ENCODE data around the gene IPO9. TPM values are rescaled to one million over a fixed set of nuclear protein-coding genes. Genes with fewer than 3 reads are reported as not detected.
"Not testable (repeated sequence)": the region's sequence is repeated elsewhere in the genome, so short reads cannot be mapped to it uniquely, and the experiment has no call there.

IPO9 gene
- total RNA-seq, 1 donor from 2014 or later: 24.3 TPM

DNA sequence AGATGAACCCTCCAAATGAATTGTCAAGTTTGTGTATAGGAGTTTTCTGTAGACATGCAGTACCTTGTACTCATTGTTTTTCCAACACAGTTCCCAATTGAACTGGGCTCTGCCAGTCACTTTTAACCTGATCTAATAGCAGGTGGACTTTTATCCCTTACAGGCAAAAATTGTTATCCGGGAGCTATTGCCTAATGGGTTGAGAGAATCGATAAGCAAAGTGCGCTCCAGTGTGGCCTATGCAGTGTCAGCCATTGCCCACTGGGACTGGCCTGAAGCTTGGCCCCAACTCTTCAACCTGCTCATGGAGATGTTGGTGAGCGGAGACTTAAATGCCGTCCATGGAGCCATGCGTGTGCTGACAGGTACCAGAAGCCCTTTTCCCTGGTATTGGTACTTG, 19.3 kb downstream of the IPO9 start:
- no peak for DNase-seq

DNA sequence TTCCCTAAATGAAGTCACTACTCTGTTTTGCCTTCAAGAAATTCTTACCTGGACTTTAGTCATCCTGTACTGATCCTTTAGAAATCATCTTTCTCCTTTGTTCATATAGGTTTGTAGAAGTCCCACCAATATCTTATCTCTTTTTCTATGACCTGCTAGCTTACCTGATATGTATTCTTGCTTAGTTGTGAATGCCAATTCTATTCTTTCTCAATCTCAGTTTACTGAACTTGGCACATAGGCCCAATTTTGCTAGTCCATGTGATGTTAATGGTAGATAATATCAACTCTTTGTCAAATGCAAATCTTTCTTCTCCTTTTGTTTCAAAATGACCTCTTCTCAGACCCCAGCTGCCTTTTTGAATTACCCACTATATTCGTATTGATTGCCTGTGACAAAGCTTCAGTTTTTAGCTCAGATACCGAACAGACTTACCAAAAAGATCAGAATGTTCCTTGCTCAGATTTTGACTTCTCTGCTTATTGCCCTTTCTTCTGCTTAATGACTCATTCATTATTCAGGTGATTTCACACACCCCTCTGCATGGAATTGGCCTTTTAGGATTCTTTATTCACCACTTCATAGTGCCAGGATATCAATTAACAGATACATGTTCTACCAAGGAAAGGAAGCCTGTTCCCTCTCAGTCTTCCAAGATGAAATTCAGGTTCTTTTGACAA, 20.6 kb downstream of the IPO9 start:
- DNase-seq: no peak

DNA sequence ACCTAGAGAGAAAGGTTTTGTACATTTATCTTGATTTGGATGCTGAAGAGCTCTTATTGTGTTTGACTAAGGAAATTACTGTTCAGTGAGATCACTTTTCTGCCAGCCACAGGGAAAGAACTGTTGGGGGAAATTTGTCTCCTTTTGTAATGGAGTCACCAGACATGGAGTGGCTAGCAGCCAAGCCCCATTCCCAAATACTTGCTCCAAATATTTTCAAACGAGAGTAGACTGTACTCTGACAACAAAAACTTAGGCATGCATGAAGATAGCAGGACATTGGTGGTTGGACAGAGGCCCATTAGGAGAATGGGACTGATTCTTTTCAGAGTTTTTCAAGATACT, 21.1 kb downstream of the IPO9 start:
- no peak for DNase-seq

DNA sequence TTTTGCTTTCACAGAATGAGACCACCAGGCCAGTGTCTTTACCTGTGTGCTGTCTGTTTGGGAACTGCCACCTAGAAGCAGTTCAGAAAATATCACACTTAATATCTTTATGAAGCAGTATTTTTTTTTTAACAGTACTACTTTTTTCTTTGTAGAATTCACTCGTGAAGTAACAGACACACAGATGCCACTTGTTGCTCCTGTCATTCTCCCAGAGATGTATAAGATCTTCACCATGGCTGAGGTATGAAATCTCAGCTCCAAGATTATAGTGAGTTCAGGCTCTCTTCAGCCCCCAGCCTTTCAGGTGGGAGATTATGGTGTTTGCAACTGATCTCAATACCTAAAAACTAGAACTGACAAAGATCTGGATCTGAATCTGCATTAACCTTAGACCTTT, 23.0 kb downstream of the IPO9 start:
- DNase-seq: no peak

DNA sequence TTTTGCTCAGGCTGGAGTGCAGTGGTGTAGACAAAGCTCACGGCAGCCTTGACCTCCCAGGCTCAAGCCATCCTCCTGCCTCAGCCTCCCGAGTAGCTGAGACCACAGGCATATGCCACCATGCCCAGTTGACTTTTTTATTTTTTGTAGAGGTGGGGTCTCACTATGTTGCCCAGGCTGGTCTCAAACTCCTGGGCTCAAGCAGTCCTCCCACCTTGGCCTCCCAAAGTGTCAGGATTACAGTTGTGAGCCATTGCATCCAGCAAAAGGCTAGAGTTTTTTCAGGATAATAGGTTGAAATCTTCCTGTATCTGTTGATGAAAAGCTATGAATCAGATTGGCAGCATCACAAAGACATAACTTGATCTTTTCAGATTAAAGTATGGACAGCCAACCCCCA, 27.8 kb downstream of the IPO9 start:
- not testable (repeated sequence) for DNase-seq

DNA sequence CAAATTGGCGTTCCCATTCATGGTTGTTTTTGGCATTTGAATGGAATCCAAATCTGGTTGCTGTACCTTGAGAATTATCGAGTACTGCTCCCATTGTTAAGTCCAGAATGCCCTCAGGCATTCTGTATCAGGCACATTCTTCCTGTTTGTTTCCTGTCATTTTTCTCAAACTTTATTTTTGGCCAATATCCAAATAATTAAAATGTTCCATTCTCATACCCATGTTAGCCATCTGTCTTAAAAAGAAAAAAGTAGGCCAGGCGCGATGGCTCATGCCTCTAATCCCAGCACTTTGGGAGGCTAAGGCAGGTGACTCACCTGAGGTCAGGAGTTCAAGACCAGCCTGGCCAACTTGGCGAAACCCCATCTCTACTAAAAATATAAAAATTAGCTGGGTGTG, 30.5 kb downstream of the IPO9 start:
- no peak for DNase-seq

DNA sequence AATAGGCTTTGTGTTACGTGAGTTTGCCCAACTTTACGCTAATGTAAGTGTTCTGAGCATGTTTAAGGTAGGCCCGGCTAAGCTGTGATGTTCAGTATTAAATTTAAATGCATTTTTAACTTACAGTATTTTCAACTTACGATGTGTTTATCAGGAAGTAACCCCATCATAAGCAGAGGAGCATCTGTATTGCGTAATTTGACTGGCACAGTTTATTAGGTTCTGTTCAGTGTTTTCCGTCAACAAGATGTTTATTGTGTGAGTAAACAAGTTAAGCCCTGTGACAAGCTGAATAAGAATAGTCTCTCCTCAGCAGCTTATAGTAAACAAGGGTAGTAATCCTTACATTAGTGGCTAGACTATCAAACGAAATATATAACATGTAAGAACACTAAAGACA, 32.5 kb downstream of the IPO9 start:
- no peak for DNase-seq

DNA sequence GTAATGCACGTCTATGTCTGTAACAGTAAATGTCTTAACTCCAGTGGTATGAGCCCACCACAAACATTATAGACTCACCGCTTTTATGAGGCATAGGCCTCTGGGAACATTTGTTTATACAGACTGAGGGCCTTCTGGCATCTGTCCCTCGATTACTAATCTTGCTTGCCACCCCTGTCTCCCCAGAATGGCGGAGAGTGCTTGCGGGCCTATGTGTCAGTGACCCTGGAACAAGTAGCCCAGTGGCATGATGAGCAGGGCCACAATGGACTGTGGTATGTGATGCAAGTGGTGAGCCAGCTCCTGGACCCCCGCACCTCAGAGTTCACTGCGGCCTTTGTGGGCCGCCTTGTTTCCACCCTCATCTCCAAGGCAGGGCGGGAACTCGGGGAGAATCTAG, 41.4 kb downstream of the IPO9 start:
- DNase-seq: no peak

DNA sequence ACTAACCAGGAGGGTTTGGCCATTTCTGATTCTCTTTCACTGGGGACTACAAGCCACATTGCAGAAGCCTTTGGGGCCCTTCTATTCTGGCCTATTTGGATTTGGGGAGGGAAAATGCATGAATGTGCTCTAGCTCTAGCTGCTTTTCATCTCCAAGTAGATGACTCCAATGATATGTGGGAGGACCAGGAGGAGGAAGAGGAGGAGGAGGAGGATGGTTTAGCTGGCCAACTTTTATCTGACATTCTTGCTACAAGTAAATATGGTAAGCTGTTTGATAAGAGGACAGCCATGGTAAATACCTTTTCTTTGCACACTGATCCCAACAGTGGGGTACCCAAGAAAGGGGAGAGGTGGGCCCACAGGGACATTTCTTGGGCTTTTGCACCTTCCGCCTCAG, 45.7 kb downstream of the IPO9 start:
- DNase-seq: no peak

DNA sequence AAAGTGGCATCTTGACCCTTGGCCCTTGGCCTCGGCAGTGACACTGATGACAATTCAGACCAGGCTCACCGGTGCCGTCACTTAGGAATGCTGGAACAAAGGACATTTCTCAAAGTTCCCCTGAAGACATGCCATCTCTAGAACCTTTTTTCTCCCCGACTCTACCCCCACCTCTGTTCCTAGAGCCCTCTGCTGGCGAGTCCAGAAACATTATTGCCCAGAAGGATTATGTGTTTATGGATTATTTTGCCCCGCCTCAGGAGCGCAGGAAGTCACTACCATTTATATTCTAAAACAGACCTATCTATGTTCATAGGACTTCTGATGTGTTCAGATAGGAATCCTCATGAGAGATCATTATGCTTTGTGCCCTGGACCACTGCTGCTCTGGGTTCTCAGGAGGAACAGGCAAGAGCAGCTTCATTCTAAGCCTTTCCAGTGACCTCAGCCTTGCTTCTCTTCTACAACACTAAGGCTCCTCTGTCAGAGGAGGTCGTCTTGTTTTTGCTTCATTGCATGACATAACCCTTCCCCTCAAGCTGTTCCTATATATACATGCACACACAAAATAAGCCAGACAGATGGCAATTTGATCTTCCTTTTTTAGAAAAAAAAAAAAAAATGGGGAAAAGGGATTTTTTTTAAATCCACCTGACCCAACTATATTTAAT, 47.3 kb downstream of the IPO9 start:
- no peak for DNase-seq

DNA sequence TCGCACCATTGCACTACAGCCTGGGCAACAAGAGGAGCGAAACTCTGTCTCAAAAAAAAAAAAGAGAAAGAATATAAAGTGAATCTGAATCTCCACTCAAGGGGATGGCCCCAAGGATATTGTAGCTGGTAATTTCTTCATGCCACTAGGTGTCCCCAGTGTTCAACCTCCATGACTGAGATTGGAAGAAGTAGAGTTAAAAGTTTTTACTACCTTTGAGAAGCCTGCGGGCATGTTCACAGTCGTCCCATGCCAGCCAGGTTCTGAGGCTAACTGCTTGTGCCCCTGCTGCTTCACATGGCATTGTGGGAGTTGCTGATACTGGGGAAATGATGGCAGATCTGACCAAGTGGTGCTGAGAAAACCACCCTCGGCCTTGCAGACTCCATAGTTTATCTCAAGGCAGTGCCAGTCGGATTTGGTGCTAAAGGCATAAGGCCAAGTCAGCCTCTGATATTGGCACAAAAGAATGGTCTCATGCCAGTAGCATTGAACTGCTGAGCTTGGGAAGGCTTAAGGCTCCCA, 49.0 kb downstream of the IPO9 start:
- DNase-seq: peak; percentile 62

DNA sequence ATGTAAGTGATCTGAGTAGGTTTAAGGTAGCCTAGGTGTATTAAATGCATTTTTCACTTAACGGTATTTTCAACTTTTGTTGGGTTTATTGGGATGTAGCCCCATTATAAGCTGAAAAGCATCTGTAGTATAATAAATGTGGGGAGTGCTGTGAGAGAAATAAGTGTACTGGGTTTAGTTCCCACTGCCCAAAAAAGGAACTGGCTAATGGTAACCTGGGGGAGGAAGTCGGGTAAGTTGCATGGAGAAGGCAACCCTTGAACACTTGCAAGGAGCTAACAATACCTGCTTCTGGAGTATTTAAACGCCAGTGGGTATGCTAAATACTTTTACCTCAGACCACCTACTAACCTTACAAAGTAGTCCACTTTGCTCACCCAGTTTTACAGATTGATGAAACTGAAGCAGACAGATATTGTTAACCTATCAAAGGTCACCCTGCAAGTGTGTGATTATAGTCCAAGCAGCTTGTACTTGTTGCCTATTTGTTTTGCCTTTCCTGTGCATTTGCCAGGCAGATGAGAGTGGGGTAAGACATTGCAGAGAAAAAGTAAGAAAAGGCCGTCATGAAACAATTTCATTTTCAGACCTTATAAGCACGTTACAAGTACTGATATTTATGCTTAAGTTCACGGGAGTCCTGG, 52.1 kb downstream of the IPO9 start:
- DNase-seq: no peak

DNA sequence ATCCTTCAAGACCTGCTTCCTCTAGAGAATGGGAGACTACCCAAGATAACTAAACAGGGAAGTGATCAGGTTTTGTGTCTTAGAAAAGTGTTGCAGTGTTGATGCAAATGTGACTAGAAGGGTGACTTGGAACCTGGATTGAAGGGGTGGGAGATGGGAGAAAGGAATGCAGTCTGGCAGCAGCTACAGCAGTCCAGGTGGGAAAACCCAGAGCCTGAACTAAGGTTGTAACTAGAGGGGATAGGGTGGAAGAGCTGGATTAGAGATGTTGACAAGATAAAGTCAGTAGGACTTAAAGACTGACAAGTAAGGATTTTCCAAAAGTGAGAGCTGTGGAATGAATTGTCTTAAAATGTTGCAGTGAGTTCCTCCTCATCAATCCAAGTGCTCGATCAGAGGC, 52.7 kb downstream of the IPO9 start:
- DNase-seq: no peak

DNA sequence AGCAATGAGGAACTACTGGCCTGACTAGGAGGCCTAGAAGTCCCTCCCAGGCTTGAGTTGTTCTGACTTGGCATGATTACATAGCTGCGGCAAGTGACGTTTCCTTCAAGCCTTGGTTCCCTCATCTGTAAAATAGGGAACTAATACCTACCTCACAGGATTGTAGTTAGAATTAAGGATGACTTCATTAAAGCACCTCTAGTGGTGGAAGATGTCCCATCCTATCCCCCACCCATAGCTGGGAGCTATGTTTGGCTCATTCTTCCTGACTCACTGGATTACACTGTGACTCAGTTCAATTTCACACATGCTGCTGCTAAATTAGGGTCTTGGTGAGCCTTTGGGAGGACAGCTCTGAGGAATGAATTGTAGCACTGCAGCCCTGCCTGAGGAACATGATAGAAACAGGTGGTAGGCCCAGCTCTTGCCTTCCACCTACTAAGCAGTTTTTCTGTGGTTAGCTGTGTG, 53.7 kb downstream of the IPO9 start:
- peak; percentile 68 for DNase-seq

DNA sequence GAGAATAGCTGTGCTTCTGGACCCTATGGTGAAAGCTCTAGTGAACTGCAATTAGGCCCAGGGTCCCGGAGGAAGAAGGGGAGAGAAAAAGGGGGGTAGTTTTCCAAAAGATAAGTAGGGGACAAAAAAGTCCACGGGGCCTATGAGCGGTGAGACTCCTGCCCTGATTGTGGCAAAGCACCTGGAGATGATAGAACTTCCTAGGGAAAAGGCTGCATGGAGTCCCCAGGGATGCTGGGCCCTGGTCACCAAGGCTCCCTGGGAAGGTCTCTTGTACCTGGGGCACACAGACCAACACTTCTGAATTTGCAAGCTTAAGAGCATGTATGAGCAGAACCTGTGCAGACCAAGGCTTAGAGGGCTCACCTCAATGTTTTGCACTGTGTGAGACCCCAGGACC, 54.3 kb downstream of the IPO9 start:
- DNase-seq: no peak

DNA sequence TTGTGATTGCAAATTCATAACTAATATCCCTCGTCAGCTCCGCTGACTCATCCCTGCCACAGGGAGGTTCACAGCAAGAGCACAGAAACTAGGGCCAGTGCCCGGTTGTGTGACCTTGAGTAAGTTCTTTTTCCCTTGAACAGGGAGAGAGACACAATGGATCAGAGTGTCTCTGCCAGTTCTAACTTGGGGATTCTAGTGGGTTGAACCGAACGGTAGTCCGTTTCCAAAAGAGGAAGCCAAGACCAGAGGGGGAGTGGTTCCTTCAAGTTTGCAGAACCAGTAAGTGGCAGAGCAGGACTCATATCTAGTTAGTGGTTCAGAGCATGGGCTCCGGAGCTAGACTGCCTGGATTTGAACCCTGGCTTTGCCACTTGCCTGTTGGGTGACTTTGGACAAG, 54.8 kb downstream of the IPO9 start:
- no peak for DNase-seq

DNA sequence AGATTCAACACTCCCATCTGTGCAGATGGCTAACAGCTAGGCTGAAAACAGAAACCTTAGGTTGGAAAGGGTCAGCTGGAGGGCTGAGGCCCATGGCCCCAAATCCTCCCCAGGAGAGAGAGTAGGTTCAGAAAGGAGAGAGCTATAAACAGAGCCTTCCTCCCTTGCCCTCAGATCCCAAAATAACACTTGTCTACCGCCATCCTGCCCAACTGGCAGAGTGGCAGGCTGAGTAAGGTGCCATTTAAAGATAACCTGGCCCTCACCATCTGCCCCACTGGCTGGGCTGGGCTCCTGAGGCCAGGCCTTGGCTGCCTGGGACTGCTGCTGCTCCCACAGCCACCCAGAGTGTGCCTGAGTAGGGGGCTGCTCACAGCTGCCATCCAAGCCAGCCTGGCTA, 55.5 kb downstream of the IPO9 start:
- DNase-seq: peak; percentile 71

DNA sequence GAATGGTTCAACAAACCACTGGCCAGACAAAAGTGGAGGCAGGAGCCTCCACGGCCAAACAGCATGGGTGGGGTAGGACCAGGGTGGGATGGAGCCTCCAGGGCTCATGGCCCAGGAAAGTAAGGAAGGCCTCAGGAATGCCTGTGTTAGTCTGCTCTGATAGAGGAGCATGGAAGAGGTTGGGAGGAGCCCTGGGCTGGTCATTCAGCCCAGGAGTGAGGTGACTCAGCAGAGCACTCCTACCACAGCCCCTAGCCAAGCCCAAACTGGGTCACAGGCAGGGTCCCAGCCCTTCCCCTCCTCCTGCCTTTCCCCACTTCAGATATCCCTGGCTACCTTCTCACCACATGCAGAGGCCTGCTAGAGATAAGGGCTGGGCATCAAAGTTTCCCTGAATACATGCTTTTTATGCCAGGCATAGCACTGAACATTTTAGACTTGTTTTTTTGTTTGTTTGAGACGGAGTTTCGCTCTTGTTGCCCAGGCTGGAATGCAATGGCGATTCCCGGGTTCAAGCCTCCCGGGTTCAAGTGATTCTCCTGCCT, 56.6 kb downstream of the IPO9 start:
- no peak for DNase-seq

DNA sequence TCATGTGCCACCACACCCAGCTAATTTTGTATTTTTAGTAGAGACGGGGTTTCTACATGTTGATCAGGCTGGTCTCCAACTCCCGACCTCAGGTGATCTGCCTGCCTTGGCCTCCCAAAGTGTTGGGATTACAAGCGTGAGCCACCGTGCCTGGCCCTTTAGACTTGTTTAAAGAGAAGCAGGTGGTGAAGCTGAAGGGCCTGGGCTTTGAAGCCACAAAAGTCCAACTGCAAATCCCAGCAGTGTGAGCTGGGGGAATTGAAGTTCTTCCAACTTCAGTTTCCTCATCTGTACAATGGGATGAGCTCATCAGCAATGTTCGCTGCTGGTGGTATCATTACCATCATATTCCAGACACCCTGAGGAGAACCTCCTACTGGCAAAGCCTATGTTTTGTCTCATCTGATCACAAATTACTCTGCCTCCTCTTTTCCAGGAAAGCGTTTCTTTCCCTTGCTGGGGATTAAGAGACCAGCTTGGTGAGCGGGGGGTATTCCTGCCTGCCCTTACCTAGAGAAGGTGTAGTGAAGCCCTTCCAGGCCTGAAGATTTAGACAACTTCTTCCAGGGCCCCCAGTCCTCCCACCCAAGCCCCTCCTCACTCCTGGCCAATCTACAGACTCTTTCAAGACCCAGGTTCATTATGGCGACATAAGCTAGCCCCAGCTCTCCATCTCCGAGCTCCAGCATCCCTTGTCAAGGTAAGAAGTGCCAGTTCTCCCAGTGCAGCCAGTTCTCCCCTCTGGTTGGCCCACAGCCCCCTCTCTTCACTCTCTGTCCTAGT, 57.3 kb downstream of the IPO9 start:
- no peak for DNase-seq

DNA sequence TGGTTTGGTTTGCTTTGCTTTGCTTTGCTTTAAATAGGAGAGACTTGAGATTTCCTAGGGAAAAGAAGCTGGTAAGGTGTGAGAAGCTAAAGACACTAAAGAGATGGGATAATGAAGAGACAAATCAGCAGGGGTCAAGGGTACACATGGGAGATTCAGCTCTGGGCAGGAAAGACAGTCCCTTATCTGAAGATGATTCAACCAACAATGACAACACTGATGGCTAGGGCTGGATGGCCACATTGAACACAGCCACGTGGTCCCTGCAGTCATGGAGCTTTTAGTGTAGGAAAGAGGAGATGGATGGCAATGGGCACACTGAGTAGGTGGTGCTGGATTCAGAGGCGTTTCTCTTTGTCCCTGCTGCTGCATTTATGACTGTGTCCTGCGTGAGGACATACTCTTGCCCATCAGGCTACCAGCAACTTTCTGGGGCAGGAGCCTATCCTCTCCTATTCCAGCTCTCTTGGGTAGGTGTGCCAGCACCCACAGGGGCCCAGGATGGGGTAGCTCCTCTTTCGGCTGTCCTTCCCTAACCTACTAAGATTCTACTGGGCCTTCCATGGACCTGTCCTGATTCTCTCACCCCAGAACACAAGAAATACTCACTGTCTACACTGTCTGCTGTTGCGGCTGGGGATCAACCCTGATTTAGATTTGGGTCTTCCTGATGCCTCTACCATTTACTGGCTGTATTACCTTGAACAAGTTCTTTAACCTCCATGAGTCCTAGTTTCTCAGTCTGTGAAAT, 58.3 kb downstream of the IPO9 start:
- no peak for DNase-seq

DNA sequence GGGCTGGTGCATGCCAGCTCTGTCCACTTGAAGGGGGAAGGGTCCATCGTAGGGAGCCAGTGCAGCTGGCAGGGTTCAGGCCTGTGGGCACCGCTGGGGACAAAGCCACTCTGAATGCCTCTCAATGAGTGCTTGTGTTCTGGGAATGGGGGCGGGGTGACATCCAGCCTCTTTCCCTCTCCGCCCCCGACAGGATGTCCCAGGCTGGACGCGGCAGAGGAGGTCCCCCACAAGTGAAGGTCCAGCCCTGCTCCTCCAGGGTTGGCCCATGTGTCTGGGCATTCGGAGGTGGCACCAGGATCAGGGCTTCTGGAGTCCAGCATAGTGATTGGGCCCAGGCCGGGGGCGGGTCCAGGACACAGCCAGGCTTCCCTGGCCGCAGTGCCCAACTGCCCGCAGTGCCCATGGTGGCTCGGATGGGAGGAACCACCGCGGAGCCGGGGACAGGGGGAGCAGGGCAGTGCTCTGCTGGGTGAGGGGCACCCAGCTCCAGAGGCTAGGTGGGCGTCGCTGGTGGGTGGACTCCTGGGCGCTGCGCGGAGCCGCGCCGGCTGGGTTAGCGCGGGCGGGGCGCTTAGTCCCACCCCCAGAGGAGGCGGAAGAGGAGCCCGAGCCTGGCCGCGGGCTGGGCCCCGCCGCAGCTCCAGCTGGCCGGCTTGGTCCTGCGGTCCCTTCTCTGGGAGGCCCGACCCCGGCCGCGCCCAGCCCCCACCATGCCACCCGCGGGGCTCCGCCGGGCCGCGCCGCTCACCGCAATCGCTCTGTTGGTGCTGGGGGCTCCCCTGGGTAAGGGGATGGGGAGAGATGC, 59.5 kb downstream of the IPO9 start, which contains the start of gene SHISA4:
TSS of gene SHISA4 (plus strand) at position 617 of the 808 bp plus-strand sequence. CDS start at position 714, 97 bp downstream.
- peak; percentile 85 for DNase-seq

Data from tongue (tissue), 2 donors.